ENCODE measurements around the gene TNIK. TPM values are rescaled to one million over a fixed set of nuclear protein-coding genes. Genes with fewer than 3 reads are reported as not detected.

The TNIK gene
- total RNA-seq, 1 experiment from 2014 or later = 5.8 TPM

DNA sequence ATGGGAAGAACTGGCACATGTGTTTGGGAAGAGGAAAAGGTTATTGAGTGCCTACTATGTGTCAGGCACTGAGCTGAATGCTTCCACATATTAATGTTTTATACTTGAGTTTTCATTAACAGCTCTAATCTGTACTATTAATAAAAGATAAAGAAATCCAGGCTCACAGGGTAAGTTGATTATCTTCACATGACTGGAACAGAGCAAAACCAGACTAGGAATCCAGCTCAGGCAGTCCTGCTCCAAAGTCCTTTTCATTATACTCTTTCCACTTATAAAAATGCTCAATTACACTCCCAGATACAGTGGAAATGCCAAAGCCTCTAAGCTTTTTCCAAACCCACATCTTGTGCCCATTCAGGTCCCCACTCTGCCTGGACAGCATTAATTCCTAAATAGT, 97.6 kb downstream of the TNIK start:
- no peak for DNase-seq (ENCODE audit: low read depth)

DNA sequence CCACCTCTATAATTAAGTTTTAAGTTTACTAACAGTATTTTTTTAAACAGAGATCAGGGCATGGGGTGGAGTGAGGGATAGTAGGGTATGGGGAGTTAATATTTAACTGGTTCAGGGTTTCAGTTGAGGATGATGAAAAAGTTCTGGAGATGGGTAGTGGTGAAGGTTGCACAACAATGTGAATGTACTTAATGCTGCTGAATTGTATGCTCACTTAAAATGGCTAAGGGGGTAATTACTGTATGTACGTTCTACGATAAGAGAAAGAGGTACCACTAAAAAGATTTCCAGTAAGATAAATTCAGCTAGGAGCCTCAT, 101.4 kb downstream of the TNIK start:
- DNase-seq (ENCODE audit: low read depth) = no peak

DNA sequence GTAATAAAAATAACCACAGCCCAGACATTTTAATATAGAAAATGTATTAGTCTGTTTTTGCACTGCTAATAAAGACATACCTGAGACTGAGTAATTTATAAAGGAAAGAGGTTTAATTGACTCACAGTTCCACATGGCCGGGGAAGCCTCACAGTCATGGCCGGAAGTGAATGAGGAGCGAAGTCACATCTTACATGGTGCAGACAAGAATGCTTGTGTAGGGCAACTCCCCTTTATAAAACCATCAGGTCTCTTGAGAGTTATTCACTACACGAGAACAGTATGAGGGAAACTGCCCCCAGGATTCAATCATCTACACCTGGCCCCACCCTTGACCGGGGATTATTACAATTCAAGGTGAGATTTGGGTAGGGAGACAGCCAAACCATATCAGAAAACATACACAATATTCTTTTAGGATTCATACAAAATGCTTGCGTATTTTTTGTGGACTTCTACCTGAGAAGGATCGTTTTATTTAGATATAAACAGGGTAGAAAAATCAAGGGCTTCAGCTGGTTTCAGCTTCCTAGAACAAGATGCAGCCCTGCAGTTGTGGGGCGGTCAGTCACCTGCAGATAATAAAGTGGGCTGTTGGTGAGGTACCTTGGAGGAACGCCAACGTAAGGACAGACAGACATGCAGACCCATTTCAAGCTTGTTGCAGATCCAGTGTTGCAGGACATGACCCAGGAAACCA, 101.9 kb downstream of the TNIK start:
- DNase-seq (ENCODE audit: low read depth) = no peak

DNA sequence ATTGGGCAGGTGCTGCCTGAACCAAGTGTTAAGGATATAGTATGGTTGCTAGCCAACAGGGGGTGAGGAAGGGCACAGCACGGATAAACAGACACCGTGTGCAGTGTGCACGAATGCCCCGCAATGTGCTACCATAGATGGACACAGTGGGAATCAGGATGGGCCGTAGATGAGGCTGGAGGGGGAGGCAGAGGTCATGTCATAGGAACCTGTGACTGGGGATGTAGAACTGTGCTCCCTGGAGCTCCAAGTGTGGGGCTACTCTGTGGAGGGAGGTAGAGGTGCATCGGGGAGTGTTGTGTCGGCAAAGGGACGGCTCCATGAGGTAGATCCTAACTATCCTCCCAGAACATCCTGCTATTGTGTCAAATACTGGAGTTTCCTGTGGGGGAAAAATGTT, 102.5 kb downstream of the TNIK start:
- DNase-seq (ENCODE audit: low read depth) = no peak

DNA sequence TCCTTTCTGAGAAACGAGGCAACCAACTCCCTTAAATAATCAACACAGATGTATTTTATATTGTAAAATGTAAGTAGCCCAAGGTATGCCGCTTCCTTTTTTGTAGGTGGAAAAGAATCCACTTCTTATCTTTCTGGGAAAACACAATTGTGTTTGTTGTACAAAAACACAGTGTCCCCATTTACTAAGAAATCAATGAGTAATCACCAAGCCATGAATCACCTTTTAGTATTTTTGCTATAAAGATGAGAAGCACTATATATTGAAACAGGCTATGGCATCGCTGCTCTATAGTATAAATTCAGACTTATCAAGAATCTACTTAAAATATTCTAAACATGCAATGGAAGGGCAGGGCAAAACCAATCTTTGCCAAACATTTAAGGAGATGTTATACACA, 104.0 kb downstream of the TNIK start:
- no peak for DNase-seq (ENCODE audit: low read depth)

DNA sequence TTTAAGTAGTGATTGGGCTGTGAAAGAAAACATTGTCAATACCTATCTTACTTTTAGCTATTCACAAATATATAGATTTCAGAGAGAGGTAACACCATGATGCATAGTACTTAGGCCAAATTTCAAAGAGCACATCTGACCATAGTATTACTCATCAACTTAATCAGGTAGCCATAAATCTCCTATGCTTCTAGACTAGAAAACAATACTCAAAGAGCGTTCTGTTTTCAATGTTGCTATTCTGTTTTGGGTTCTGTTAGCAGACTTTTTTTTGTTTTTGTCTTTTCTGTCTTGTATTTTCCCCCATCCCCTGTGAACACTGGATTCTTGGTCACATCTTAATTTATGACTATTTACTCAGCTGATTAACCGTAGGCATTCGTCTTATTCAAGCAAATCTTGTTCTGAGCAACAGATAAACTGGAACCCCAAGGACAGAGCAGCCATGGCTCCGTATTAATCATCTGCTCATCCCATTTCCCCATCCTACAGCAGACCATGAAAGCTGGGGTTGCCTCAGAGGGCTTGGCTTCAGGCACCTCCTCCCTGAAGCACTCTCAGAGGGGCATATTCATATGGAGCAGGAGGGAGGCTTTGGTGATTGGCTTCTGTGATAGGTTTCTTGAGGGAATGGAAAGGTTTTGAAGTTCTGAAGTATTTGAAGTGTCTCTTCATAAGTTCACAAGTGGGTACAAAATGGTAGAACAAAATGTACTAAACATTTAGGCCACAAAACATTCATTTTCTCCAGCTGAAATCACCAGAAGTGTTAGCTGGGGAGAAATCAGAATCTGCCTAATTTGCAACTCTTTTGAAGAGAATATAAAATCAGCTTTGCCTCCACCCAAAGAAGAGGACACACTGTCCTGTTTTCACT, 105.3 kb downstream of the TNIK start:
- DNase-seq (ENCODE audit: low read depth) = no peak

DNA sequence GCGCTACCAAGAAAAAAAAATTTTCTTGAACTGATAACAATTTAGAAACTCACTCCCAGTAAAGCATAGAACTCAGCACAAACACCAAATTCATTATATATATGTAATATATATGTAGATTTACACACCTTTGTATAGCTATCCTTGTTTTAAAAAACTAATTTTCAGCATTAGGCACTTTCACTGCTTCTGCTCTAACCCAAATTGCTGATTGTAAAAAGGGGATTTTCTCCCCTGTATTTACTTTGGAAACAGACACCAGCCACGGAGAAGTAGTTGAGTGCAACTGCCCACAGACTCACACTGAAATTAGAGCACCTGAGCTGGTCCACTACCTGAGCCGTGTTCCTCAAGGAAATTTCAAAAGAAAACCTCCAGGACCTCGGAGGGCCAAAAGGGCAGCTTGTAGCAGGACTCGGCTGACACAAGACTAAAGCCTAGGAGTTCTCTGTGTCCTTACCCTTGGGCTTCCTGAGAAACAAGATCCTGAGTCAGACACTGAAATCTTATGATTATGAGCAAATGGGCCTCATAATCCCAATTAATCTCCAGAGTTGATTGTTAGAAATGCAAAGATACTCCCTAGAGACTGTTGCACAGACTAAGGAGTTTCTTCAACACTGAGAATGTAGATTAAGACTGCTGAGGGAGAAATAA, 106.0 kb downstream of the TNIK start:
- DNase-seq (ENCODE audit: low read depth) = no peak

DNA sequence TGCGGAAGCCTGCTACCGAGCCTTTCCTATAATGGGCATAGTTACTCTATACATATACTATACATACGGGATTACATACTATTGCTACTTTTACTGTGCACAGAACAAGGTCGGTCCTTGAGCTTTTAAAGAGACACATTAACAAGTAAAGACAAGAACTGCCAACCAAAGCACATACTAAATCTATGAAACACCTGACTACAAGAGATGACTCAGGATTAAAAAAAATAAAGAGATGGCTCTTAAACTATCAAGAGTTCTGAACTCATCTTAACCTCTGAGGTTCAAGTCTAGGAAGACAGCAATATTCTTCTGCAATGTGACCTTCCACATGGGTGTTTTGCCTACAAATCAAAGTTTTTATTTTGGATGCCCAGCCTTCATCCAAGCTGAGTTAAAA, 106.8 kb downstream of the TNIK start:
- DNase-seq (ENCODE audit: low read depth) = no peak

DNA sequence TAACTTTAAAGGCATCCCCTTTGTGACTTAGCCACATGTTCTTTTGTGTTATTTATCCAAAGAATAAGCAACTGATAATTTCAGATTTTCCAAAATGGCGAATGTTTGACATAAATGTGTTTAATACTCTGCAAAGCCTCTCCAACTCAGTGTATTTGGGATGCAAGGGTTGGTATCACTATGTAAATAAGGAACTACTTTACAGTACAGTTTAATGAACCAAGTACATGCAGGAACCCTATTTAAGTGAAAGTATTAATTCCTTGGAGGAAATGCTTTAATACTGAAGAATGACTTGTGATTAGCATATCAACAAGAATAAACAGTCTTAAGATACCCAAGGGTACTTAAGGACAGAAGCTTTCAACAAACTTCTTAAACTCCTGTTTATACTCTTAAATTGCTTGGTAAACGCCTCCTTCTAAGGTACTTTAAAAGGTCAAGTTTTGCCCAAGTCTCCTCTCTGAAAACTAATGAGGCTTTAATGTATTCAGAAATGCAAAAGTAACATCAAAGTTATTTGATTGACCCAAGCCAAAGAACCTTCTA, 107.7 kb downstream of the TNIK start:
- no peak for DNase-seq (ENCODE audit: low read depth)

DNA sequence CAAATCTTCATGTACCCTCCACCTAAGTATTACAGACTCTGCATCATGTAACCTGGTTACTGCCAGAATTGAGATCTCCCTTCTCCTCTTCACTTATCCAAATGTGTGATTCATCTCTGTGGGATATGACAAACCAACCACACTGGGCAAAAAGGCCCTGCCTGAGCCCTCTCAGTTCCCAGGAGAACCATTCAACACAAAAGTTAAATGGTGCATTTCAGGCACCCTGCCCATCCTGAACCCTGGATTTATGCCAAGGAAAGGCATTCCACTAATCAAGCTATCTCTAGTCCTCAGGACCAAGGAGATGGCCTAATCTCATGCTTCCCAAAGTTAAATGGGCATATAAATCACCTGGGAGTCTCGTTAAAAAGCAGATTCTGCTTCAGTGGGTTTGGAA, 108.5 kb downstream of the TNIK start:
- DNase-seq (ENCODE audit: low read depth) = peak; percentile 99

DNA sequence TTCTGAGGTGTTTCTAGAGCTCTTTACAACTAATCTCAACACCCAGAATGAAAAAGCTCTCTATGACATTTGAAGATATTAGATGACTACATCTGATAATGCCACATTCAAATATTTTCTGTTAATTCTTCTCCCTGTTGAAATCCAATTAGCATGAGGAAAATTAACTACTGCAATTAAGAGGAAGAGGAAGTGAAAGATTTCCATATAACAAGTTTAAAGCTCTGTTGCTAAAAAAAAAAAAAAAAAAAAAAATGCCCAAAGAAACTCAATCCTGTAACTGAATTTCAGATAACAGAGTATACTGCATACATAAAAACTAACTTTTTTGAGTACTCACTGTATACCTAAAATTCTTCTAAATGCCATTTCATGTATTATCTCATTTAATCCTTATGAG, 109.8 kb downstream of the TNIK start:
- no peak for DNase-seq (ENCODE audit: low read depth)

DNA sequence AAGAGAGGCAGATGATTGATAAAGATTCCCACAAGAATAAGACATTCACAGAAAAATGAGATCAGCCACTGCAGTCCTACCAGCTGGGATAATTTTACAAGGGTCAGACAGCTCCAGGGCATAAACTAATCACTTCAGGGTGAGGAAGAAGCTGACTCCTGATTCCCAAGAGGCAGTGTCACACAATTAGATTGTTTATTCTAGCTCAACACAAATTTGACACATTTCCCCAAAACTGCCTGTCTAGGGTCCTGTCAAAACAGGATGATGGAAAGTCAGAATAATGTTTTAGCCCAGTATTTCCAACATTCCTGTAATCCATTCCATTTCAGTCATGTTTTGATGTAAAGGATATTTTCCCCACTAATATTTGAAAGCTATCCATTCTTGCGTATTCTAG, 110.8 kb downstream of the TNIK start:
- peak; percentile 91 for DNase-seq (ENCODE audit: low read depth)

DNA sequence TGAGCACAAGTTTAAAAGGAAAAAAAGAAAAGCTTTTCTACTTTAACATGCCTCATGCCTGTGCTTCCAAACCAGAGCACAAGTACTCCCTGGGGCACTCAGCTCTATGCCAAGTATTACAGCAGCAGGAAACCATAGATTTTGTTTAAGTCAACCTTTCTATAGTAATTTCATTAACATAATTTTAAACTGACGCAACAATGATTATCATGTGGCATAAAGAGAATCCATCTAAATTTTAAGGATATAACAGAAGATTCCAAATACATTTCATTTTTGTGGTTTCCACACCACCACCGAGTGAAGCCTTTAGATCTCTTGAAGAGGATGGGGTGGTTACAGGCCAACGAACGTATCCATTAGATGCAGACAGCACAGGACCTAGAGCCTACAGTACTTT, 112.1 kb downstream of the TNIK start:
- peak; percentile 58 for DNase-seq (ENCODE audit: low read depth)

DNA sequence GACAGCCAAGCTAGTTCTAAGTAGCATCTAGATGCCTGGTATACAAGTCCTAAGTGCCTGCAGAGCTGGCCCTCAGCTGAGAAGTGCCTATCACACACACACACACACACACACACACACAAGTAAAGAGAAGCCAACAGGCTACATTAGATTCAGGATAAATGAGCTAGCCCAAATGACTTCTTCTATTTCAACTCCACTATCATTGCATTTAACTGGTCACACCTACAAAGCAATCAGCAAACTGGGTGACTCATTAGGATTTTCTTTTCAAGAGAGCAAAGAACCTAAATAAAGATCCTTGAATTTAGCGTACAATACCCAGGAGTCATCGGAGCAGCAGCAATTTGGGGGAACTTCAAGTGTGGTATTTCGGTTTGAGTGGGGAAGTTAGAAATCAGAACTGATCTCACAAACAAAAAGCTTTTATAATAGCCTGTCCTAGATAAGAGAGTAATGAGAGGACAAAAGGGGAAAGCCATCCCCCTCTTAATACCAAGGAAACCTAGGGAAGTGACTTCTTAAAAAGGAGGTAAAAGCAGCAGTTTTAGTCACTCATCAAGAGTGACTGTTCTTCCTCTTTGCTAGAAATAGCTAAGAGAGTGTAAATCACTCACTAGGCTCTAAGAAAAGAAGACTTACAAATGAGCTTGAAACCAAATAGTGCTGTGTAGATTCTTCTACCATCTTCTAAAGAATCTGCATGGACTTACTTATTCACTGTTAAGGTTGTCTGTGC, 112.7 kb downstream of the TNIK start:
- peak; percentile 68 for DNase-seq (ENCODE audit: low read depth)

DNA sequence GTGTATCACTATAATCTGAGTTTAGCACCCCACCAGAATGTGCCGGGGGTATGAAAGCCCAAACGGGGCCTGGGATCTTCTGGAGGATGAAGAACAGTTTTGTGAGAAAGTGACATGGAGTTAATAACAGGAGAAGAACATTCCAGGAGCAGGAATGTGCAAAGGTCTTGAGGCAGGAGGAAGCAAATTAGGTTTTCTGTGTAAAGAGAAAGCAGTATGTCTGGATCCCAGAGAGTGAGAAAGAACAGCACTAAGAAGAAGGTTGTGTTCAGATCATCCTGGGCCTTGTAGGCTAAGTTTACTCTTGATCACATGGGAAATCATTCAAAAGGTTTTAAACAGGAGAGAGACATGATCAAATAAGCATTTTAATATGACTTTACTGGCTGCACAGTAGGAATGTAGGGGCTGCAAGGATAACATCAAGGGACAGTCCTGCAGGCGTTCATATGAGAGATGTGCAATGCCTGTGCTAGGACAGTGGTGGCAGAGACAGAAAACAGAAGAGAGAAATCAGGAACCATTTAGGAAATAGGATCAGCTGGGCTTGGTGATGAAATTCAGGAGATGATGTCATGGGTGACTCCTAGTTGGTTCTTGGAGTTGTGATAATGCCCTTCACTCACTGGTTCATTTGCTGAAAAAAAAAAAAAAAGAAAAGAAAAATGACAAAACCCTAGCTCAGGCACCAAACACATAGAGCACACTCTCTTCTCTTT, 113.5 kb downstream of the TNIK start:
- peak; percentile 59 for DNase-seq (ENCODE audit: low read depth)

DNA sequence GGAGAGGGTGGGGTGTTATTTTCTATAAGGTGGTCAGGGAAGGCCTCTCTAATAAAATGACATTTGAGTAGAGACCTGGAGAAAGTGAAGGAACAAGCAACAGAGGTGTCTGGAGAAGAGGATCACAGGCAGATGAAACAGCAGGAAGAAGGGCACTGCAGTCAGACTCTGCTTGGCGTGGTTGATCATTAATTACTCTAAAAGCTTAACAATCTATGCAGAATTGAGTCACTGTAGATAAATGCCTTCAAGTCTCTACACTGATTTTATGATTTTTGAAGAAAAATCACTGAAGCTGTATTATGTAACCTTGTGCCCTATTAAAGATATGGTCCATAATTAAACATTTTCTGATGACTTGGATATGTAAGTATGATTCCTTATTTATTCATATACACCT, 114.2 kb downstream of the TNIK start:
- DNase-seq (ENCODE audit: low read depth) = no peak

DNA sequence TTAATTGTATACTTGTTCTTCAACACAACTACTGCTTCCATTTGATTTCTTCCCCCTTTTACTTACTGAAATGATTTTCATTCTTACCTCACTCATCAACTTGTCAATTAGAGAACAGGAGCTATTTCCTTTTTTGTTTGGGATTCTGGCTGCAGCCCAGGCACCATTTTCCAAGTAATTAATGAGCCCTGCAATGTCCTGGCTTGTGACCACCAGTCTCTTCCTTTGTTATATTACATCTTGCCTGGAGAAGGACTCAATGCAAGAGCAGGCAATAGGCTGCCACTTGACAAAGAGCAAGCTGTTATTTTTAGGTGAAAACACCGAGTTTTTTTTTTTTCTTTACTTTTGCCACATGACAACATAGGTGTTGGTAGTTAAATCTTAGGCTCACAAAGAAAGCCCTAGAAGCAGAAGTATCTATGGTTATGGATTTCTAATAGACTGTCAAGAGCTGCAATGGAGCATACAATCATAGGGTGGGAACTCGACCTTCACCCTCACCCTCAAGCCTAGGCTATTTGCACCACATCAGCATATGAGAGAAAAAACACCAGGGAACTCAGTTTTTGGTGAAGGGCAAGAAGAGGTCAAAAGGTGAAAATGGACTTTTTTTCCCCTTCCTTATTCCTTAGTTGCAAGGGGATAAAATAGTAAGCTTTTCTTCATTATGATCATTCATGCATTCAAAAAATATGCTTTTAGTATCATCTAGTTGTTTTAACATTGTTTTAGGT, 114.9 kb downstream of the TNIK start:
- no peak for DNase-seq (ENCODE audit: low read depth)

DNA sequence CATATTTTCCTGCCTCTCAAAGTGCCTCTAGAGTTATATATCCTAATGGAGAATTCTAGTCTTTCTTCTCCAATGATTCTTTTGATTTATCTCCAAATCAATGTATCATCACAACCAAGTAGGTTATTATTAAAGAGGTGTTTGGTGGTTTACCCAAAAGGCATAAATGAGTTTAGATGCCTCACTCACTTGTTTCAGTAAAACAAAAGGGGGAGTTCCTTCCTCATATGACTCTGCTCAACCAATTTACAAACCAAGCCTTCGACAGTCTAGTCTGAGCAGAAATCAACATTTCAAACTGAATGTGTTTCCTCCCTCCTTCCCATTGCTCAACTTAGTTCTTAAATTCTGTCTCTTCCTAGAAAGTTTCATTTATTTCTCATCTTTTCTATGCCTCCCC, 116.5 kb downstream of the TNIK start:
- no peak for DNase-seq (ENCODE audit: low read depth)

DNA sequence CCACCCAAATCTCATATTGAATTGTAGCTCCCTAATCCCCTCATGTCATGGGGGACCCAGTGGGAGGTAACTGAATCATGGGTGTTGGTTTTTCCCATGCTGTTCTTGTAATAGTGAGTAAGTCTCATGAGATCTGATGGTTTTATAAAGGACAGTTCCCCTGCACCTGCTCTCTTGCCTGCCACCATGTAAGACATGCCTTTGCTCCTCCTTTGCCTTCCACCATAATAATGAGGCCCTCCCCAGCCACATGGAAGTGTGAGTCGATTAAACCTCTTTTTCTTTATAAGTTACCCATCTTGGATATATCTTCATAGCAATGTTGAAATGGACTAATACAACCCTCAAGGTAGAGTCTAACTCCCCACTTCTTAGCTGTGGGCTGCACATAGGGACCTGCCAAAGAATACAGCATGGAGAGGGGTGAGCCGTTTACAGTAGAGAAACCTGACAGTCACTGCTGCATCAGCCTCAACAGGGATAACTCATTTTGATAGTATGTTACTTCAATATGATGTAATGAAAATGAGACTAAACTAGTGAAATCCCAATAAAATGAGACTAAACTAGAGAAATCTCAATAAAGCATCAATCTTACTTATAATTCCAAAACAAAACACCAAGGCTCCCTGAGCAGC, 117.3 kb downstream of the TNIK start:
- no peak for DNase-seq (ENCODE audit: low read depth)

DNA sequence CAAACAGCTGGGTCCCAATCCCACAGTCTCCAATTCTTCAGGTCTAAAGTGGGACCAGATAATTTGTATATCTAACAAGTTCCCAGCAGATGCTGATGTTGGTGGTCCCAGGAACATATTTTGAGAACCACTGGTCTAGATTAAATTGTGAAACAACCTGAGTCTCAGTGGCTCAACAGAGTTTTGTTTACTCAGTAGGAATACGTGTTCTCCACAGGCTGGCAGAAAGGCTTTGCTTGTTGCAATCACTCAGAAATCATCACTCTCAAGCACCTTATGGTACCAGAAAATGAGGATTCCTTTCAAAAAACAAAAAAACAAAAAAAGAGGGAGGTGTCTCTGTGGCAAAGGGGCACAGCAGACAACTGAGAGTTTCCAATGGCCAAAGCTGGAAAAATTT, 118.0 kb downstream of the TNIK start:
- no peak for DNase-seq (ENCODE audit: low read depth)
